ENCODE data around the gene EYS.

Gene EYS

GRCh38 chr6:64197246-64197645, 1509.8 kb downstream of the EYS start:
- DNase-seq = no peak

- no peak for DNase-seq
These were observed 1520.4 kb downstream of the EYS start for GRCh38 chr6:64186592-64186991.

GRCh38 chr6:64185621-64186020, 1521.4 kb downstream of the EYS start:
- no peak for DNase-seq

GRCh38 chr6:64175296-64175695, 1531.7 kb downstream of the EYS start:
- no peak for DNase-seq

- no peak for DNase-seq
These were observed 1536.7 kb downstream of the EYS start for GRCh38 chr6:64170316-64170715.

- DNase-seq = no peak
These were observed 1546.5 kb downstream of the EYS start for GRCh38 chr6:64160486-64160885.

- DNase-seq = no peak
These were observed 1552.0 kb downstream of the EYS start for GRCh38 chr6:64155063-64155462.

GRCh38 chr6:64146876-64147275, 1560.2 kb downstream of the EYS start:
- no peak for DNase-seq

- DNase-seq = no peak
These were observed 1560.9 kb downstream of the EYS start for GRCh38 chr6:64146094-64146493.

GRCh38 chr6:64145658-64146057, 1561.4 kb downstream of the EYS start:
- no peak for DNase-seq

- DNase-seq = no peak
These were observed 1563.9 kb downstream of the EYS start for GRCh38 chr6:64143101-64143500.

- no peak for DNase-seq
These were observed 1565.3 kb downstream of the EYS start for GRCh38 chr6:64141680-64142079.

GRCh38 chr6:64128301-64129024, 1578.6 kb downstream of the EYS start:
- DNase-seq = no peak

GRCh38 chr6:64123761-64124633, 1583.0 kb downstream of the EYS start:
- DNase-seq = no peak

GRCh38 chr6:64122712-64123375, 1584.2 kb downstream of the EYS start:
- DNase-seq = no peak

- DNase-seq = no peak
These were observed 1585.9 kb downstream of the EYS start for GRCh38 chr6:64121011-64121565.

GRCh38 chr6:64113704-64114103, 1593.3 kb downstream of the EYS start:
- peak; percentile 19 for DNase-seq

- no peak for DNase-seq
These were observed 1603.0 kb downstream of the EYS start for GRCh38 chr6:64104051-64104450.

GRCh38 chr6:64103480-64103879, 1603.5 kb downstream of the EYS start:
- no peak for DNase-seq

- no peak for DNase-seq
These were observed 1606.2 kb downstream of the EYS start for GRCh38 chr6:64100702-64101303.

- no peak for DNase-seq
These were observed 1616.7 kb downstream of the EYS start for GRCh38 chr6:64090352-64090751.

GRCh38 chr6:64085126-64085525, 1621.9 kb downstream of the EYS start:
- DNase-seq = no peak

GRCh38 chr6:64084185-64084663, 1622.8 kb downstream of the EYS start:
- DNase-seq = no peak
